CD14-positive monocyte (primary cell): ENCODE measurements around the gene PRRC2B. TPM values are rescaled to one million over a fixed set of nuclear protein-coding genes. Genes with fewer than 3 reads are reported as not detected.

Experiments used
- DNase-seq, 3 donors: peaks; one replicate each; pipeline ENCODE4 v3.0.0-alpha.2; 2011 to 2022
- H2AFZ ChIP-seq: 2 replicates; pipeline ENCODE4 v1.6.0; 2012; ENCODE audit warnings: mild to moderate bottlenecking, low read depth, low read length, inconsistent platforms; ENCODE audit not compliant: insufficient read depth, poor library complexity, severe bottlenecking
- H3K27ac ChIP-seq, 2 donors: 1 replicate in 1 of 2; 2 replicates in 1 of 2; pipeline ENCODE4 v1.5.1; 2012 to 2013; ENCODE audit warnings: low read length in 2 of 2, control low read depth in 1 of 2, inconsistent platforms in 1 of 2, low read depth in 1 of 2, mild to moderate bottlenecking in 1 of 2
- H3K27me3 ChIP-seq, 2 donors: one replicate each; pipeline versions ENCODE4 v1.6.0 to v1.6.1; 2011 to 2013; ENCODE audit warnings: low read length in 2 of 2; ENCODE audit not compliant: control insufficient read depth in 2 of 2, insufficient read depth in 2 of 2
- H3K36me3 ChIP-seq, 2 donors: replicated peaks in 1 of 2; 1 replicate in 1 of 2; 2 replicates in 1 of 2; pipeline versions ENCODE4 v1.5.1 to v1.6.1; 2012 to 2013; ENCODE audit warnings: low read length in 2 of 2, control low read depth in 1 of 2, inconsistent platforms in 1 of 2, mild to moderate bottlenecking in 1 of 2; ENCODE audit not compliant: insufficient read depth in 2 of 2, control insufficient read depth in 1 of 2
- H3K4me1 ChIP-seq, 2 donors: 1 replicate in 1 of 2; 2 replicates in 1 of 2; pipeline versions ENCODE4 v1.5.1 to v1.6.1; 2012 to 2013; ENCODE audit warnings: low read length in 2 of 2, control low read depth in 1 of 2, inconsistent platforms in 1 of 2, mild to moderate bottlenecking in 1 of 2, moderate library complexity in 1 of 2; ENCODE audit not compliant: insufficient read depth in 2 of 2, control insufficient read depth in 1 of 2
- H3K4me2 ChIP-seq: replicated peaks from 2 replicates; pipeline ENCODE3; 2012; ENCODE audit warnings: low read length, moderate library complexity, mild to moderate bottlenecking; ENCODE audit not compliant: poor library complexity, severe bottlenecking; ENCODE audit errors: extremely low read depth
- H3K4me3 ChIP-seq, 3 experiments: fragments of 200-600 bp in 1 of 3; sonication (generic) in 1 of 3; replicated peaks in 1 of 3; 1 replicate in 2 of 3; 2 replicates in 1 of 3; pipeline ENCODE4 v1.5.1; 2011 to 2013; ENCODE audit warnings: low read length in 3 of 3, mild to moderate bottlenecking in 3 of 3, control low read depth in 2 of 3, low read depth in 2 of 3, inconsistent platforms in 1 of 3, moderate library complexity in 1 of 3
- H3K79me2 ChIP-seq: 2 replicates; pipeline ENCODE4 v1.6.0; 2012; ENCODE audit warnings: mild to moderate bottlenecking, control low read depth, inconsistent platforms, low read length, moderate library complexity; ENCODE audit not compliant: insufficient read depth
- H3K9ac ChIP-seq: 2 replicates; pipeline ENCODE4 v1.6.0; 2017; ENCODE audit warnings: low read length, mild to moderate bottlenecking; ENCODE audit not compliant: insufficient read depth, poor library complexity, severe bottlenecking
- H3K9me3 ChIP-seq, 2 donors: replicated peaks in 1 of 2; 1 replicate in 1 of 2; 2 replicates in 1 of 2; pipeline versions ENCODE4 v1.5.1 to v1.6.1; 2012 to 2013; ENCODE audit warnings: low read length in 2 of 2, control low read depth in 1 of 2; ENCODE audit not compliant: control insufficient read depth in 1 of 2, insufficient read depth in 1 of 2
- H4K20me1 ChIP-seq: 2 replicates; pipeline ENCODE4 v1.6.0; 2012; ENCODE audit warnings: mild to moderate bottlenecking, low read length, control low read depth, moderate library complexity; ENCODE audit not compliant: insufficient read depth
- H3K27ac Mint-ChIP-seq, 7 donors: one replicate each; pipeline ENCODE4 v1.8.0; 2020; ENCODE audit warnings: mild to moderate bottlenecking in 7 of 7, mixed read lengths in 7 of 7, moderate library complexity in 6 of 7, inconsistent platforms in 2 of 7
- H3K27me3 Mint-ChIP-seq, 3 donors: one replicate each; pipeline ENCODE4 v1.8.0; 2021 to 2022; ENCODE audit warnings: low read depth in 3 of 3, mild to moderate bottlenecking in 3 of 3, mixed read lengths in 3 of 3, moderate library complexity in 3 of 3, inconsistent platforms in 1 of 3
- H3K36me3 Mint-ChIP-seq, 2 donors: one replicate each; pipeline ENCODE4 v1.8.0; 2020; ENCODE audit warnings: mixed read lengths in 2 of 2, inconsistent platforms in 1 of 2, mild to moderate bottlenecking in 1 of 2
- H3K4me1 Mint-ChIP-seq: one replicate; pipeline ENCODE4 v1.8.0; 2020; ENCODE audit warnings: mild to moderate bottlenecking, mixed read lengths
- H3K4me3 Mint-ChIP-seq, 2 donors: one replicate each; pipeline ENCODE4 v1.8.0; 2020; ENCODE audit warnings: mild to moderate bottlenecking in 2 of 2, mixed read lengths in 2 of 2, moderate library complexity in 1 of 2
- H3K9me3 Mint-ChIP-seq, 7 donors: one replicate each; pipeline ENCODE4 v1.8.0; 2020 to 2022; ENCODE audit warnings: mixed read lengths in 7 of 7, mild to moderate bottlenecking in 6 of 7, moderate library complexity in 6 of 7, inconsistent platforms in 2 of 7
- WGBS: methylation state at CpG from one replicate; pipeline ENCODE4 v1.1.5; 2013; ENCODE audit warnings: missing lambda C conversion rate; ENCODE audit not compliant: insufficient coverage; 5-methylcytosine and 5-hydroxymethylcytosine counted together
- intact Hi-C, 2 donors: fragments of 100-400 bp; cut with micrococcal nuclease; formaldehyde crosslinking; loops; one replicate each; pipeline versions ENCODE4 v1.15.0 to v1.15.1; 2023
- polyA plus RNA-seq, 3 donors: library from polyadenylated mRNA; depleted of rRNA in 1 of 3; unstranded in 2 of 3; stranded (reverse) in 1 of 3; fragments of 300-500 nt in 2 of 3; fragments of >200 nt in 1 of 3; fragmentation: Illumina TruSeq in 2 of 3; gene quantifications; 1 replicate in 2 of 3; 2 replicates in 1 of 3; pipeline ENCODE4 v1.2.3, GENCODE V29; 2012 to 2021
- TF ChIP-seq, protein P1 (sequence below): fragments of 200-600 bp; IDR thresholded peaks from one replicate; pipeline ENCODE4 v1.8.0; 2022; ENCODE audit warnings: antibody characterized with exemption, mild to moderate bottlenecking

The PRRC2B gene
- polyA plus RNA-seq, 3 donors: 2.8 to 36.2 (median 8.6) TPM

DNA sequence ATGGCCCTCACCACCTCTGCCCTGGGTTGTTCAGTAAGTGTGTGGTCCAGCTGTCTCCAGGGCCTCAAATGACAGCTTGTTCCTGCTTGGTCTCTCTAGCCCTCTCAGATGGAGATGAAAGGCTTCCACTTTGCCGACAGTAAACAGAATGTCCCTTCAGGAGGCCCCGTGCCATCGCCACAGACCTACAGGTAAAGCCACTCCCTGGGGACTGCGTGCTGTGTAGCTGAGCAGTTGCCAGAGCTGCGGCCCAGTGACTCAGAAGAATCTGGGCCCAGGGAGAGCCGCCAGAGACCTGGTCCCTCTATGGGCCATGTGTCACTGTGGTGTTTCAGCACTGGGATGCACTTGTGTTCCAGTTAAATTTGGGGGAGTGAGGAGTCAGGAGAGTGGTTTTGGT is 98.2 kb downstream of the PRRC2B start:
- Histone ChIP-seq H3K27me3 (no peaks in the 10 kb centered on the region), H3K4me3 (no peak overlapping the region), H3K9ac (no peak overlapping the region), H3K4me1 (no peaks in the 10 kb centered on the region), H3K4me2 (no peak overlapping the region), H3K36me3 (peaks cover 97 to 100% of the 10 kb centered on the region in 2 donors), H2AFZ (no peak overlapping the region), H3K79me2 (no peaks in the 10 kb centered on the region), H3K27ac (no peak overlapping the region), H4K20me1 (peaks cover 50% of the 10 kb centered on the region), H3K9me3 (no peaks in the 10 kb centered on the region)
- TF ChIP-seq, protein P1, sequence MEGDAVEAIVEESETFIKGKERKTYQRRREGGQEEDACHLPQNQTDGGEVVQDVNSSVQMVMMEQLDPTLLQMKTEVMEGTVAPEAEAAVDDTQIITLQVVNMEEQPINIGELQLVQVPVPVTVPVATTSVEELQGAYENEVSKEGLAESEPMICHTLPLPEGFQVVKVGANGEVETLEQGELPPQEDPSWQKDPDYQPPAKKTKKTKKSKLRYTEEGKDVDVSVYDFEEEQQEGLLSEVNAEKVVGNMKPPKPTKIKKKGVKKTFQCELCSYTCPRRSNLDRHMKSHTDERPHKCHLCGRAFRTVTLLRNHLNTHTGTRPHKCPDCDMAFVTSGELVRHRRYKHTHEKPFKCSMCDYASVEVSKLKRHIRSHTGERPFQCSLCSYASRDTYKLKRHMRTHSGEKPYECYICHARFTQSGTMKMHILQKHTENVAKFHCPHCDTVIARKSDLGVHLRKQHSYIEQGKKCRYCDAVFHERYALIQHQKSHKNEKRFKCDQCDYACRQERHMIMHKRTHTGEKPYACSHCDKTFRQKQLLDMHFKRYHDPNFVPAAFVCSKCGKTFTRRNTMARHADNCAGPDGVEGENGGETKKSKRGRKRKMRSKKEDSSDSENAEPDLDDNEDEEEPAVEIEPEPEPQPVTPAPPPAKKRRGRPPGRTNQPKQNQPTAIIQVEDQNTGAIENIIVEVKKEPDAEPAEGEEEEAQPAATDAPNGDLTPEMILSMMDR: no peak
- DNase-seq: no peak
- Mint-ChIP-seq H3K36me3 (peaks cover 95 to 97% of the 10 kb centered on the region in 2 donors), H3K4me1 (no peaks in the 10 kb centered on the region), H3K27ac (peak overlapping the region in 1 of 7 donors; percentile 76), H3K27me3 (peaks cover 0 to 3% (median 1%) of the 10 kb centered on the region in 3 donors), H3K9me3 (peaks cover 0 to 2% (median 0%) of the 10 kb centered on the region in 7 donors), H3K4me3 (no peak overlapping the region)
- intact Hi-C loops: no loop called here
- 96% methylated on average over 6 of the region's 6 CpGs for WGBS

DNA sequence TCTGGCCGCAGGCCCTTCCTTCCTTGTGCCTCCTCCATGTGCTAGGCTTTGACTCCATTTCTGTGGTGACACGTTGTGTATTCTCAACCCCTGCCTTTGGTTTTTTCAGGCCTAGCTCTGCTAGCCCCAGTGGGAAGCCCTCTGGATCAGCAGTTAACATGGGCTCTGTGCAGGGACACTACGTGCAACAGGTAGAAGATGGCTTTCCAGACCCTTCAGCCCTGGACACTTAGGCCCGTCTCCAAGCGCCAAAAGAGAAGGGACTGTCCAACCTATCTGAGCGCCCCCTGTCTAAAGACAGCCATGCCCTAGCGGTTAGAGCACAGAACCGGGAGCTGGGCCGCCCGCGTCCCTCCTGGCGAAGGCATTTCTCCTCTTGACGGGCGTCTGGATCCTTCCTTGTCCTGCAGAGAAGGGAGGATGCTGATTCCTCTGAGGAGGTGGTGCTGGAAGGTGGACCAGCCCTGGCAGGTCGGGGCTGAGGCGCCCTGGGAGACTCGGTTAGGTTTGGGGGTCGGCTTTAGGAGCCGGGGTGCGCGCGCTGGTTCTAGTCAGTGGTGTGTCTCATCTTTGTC is 100.5 kb downstream of the PRRC2B start:
- H3K9ac ChIP-seq: no peak overlapping the region
- H3K4me2 ChIP-seq: no peak overlapping the region
- H4K20me1 ChIP-seq: peaks cover 55% of the 10 kb centered on the region
- H3K27me3 ChIP-seq: no peaks in the 10 kb centered on the region
- H3K4me3 ChIP-seq: no peak overlapping the region
- Mint-ChIP-seq H3K27me3 (peaks cover 0 to 3% (median 1%) of the 10 kb centered on the region in 3 donors), H3K4me3 (no peak overlapping the region), H3K4me1 (no peaks in the 10 kb centered on the region), H3K27ac (no peak overlapping the region), H3K9me3 (peaks cover 0 to 2% (median 0%) of the 10 kb centered on the region in 7 donors), H3K36me3 (peaks cover 82 to 94% of the 10 kb centered on the region in 2 donors)
- intact Hi-C loops: no loop called here
- TF ChIP-seq, protein P1: no peak
- no peak for DNase-seq
- H2AFZ ChIP-seq: no peak overlapping the region
- H3K36me3 ChIP-seq: peaks cover 88 to 100% of the 10 kb centered on the region in 2 donors
- H3K9me3 ChIP-seq: no peaks in the 10 kb centered on the region
- WGBS: 97% methylated on average over 19 of the region's 22 CpGs
- H3K79me2 ChIP-seq: no peaks in the 10 kb centered on the region
- H3K4me1 ChIP-seq: no peaks in the 10 kb centered on the region
- no peak overlapping the region for H3K27ac ChIP-seq
